ENCODE measurements around the gene PCDH7.

PCDH7 gene

DNA sequence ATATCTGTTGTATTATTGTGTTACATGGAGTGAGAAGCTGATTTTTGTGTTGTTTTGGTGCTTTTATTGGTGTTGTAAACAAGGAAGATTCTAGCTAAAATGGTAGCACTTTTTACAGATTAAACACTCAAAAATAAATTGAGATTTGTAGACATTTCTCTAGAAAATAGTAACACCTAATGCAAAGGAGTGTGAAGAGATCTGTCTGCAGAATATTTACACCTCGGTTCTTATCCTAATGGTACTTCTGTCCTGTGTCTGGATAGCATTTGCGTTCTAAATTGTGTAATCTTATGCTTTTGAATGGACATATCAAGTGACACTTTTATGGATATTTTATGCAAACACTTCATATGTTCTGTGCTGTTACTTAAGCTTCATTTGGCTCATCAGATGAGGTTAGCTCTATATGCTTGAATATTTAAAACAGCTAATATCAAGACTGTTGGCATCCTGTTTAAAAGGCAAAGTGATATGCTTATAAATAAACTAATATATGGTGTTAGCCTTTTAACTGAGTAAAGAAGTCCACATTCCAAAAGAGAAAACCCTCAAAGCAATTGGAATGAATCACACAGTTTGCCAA lies 6.0 kb downstream of the PCDH7 start:
- no peak for DNase-seq

DNA sequence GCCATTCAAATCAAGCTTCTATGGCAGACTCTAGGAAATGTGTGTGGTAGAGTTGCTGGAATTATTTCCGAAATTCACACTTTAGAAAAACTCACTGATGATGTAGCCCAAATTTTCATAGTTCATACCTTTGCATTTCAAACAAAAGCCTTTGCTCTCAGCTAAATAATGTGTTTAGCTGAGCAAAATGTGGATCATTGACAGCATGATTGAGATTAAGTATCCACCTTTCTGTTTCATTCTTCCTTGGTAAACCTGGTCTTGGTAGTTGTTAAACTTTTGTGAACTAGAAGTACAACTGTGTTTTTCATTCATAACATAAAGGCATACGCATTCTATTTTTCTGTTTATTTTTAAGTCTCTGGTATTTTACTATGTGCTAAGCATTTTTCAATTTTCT lies 7.2 kb downstream of the PCDH7 start:
- no peak for DNase-seq

GRCh38 chr4:30728311-30728710 lies 8.1 kb downstream of the PCDH7 start:
- no peak for DNase-seq

- no peak for DNase-seq
Measured at GRCh38 chr4:30743897-30744296, 23.7 kb downstream of the PCDH7 start.

GRCh38 chr4:30744386-30744785 lies 24.2 kb downstream of the PCDH7 start:
- DNase-seq: peak; percentile 21

DNA sequence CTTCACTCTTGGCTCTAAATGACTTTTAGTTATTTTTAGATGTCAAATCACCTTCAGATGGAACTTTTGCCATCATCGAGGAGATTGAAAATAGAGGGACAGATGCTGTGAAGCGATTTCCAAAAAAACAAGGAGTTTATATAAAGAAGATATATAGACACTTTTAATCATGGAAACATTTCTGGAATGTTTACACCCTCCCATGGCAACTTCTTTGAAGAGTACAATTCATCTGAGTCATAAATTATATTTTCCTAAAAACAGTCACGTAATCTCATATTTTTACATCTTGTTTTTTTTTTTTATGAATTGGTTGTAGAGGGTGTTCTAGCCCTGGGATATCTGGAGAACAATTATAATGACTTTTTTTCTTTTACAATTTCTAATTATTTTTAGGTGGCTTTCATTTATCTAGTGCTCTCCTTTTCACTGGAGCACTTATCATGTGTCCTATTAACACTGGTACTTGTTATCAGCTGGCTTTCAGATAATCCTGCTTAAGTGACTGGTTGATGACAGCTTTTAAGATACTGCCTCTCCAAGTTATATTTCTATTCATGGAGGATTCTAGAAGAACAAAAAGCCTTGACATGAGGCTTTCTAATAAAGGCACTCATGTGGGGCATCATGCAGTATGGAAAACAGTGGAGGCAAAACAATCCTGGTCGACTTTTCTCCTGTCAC lies 24.9 kb downstream of the PCDH7 start:
- DNase-seq: peak; percentile 53

GRCh38 chr4:30746735-30747134 lies 26.6 kb downstream of the PCDH7 start:
- no peak for DNase-seq

DNA sequence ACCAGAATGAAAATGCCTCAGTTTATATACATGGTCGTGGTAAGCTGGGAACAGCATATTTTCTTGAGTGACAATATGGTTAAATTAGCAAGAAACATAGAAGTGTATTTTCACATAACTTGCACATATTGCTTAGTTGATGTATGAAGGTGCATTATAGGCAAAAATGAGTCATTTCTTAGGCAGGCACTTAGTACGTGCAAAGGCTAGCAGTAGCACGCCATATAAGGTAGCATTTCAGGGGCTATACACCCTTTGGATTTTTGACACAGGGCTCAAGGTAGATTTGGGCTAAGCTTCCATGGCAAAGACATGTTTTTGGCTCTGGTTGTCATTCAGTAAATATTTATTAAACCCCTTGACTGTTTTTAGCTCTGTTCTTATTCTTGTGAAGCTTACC lies 33.1 kb downstream of the PCDH7 start:
- DNase-seq: peak; percentile 67

DNA sequence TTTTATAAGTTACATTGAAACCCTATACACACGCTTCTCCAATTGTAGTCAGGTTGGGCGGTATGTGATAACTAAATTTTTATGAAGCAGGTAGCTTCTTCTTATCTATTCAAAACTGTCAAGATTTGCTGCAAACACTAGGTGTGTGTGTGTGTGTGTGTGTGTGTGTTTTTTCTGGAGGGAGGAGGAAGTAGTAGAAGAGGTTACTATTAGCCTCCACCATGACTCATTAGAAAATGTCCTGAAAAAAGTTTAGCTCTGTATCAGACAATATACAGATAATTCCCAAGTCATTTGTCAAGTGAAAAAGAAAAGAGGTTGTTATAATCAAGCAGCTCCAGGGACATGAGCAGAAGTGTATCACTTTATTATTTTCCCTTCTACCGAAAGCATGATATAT lies 33.9 kb downstream of the PCDH7 start:
- peak; percentile 67 for DNase-seq

DNA sequence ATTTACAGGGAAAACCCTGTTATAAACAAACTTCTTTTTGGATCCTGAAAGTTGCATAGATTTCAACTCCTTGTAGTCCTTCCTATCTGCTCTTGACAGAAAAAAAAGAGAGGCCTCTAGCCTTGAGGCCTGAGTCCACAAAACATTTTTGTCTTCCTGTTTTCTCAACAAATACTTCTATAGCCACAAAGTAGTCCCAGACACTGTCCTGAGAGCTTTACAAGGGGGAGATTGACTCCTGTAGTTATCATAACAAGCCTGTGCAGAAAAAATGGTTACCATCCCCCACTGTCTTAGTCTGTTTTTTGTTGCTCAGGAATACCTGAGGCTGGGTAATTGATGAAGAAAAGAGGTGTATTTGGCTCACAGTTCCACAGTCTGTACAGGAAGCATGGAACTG lies 35.2 kb downstream of the PCDH7 start:
- DNase-seq: peak; percentile 47

DNA sequence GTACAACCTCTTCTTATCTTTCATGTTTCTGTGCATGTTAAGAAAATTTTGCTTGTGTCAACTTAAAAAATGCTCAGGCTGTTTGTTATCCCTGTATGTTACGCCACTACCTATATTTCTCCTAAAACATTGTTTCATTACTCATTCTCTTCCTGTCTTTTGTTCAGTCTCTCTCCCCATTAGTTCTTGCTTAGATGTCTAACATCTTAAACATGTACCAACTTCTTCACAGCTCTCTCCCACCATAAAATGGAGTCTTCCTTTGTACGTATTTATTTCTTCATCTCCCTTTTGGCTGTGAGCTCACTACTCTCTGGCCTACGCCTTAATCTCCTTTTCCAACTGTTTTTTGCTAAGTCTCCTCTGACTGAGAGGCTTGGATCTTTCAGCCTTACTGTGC lies 36.4 kb downstream of the PCDH7 start:
- DNase-seq: no peak

DNA sequence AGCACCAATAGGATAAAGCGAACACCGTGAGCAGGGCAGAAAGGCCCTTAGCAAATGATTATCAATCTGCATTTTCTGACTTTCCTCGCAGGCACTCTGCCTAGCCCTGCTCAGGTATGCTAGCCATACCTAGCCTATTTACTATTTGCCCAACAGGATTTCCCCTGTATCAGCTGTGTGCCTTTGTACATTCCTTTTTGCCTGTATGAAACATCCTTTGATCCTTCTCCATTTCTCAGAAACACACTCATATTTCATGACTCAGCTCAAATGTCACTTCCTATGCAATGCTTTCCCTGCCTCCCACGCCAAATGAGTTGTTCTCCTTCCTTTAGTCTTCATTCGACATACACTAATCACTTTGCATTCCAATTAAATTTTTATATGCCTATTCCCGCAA lies 37.2 kb downstream of the PCDH7 start:
- DNase-seq: peak; percentile 92

- DNase-seq: no peak
Measured at GRCh38 chr4:30760551-30760950, 40.4 kb downstream of the PCDH7 start.

DNA sequence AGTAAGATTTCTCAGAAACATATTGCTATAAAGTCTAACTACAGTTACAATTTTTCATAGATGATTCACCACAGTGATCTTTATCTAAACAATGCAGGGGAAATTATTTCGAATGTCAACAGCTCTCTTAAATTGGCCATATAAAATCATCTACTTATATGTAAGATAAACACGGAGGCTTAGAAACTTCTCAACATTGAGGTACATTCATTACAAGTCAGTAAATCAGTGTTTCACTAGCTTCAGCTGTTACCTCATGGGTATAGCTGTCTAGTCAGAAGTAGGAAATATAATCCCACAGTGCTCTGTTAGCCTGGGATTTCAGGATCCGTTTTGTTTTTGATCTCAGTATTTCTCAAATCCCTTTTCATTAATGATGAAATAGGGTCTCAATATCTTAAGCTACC lies 43.2 kb downstream of the PCDH7 start:
- peak; percentile 72 for DNase-seq

DNA sequence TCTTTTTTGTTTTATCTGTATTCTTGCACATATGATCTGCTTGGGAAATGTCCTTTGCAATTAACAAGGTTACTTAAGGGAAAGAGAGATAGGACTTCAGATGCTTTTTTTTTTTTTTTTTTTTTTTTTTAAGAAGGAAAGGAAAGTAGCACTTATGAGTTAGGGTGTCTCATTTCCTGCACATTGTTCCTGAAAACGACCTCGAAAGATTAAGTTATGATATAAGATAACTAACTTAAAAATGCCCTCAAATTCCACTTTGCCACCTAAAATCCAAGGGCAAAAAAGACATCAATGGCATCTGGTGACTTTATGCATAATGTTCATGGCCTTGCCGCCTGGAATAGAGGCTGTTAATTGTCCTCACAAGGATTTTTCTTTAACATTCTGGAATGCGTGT lies 44.9 kb downstream of the PCDH7 start:
- DNase-seq: no peak

DNA sequence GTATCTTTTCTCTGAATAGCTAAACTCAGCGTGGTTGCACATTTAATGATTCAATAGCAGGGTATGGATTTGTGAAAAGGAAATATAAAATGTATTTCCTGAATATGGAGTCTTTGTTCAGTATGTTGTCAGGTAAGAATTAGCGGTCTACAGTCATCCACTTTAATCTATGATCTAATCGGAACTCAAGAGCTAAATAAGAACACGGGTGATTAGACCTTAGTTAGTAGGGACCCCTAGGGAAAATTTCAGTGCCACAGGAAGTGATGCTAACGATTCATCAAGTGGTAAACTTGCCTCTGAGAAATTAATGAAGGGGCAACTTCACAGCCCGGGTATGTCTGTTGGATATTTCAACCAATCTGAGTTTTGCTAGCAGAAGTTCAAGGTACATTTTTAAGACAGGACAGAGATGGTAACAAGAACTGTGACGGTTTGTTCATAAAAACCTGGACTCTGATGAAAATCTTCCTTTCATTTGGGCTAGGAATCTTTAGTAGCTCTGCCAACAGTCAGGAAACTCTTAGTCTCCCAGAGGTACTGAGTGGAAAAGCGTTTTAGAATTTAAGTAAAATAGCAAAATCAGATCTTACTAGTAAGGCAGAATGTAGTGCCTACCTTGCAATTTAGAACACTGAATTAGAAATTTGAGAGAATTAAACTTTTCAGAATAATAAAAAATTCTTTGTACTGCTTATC lies 47.1 kb downstream of the PCDH7 start:
- no peak for DNase-seq

DNA sequence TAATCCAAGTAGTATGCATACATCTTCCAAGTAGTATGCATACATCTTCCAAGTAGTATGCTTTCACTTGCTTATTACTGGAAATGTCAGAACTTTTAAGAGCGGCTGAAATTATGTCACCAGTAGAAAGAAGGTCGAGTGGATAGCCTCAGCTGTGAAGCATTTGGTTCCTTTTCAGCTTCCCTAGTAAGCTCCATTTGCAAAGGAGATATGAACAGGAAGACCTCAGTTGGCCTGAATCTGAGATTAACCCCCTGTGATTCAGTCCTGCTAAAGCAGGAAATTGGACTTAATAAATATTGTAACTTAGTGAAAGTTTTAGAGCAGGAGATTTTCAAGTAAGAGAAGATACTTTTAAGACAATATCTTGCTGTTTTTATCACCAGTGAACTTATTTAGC lies 48.1 kb downstream of the PCDH7 start:
- no peak for DNase-seq

GRCh38 chr4:30769093-30769492 lies 48.9 kb downstream of the PCDH7 start:
- no peak for DNase-seq

- peak; percentile 61 for DNase-seq
Measured at GRCh38 chr4:30770049-30770549, 49.9 kb downstream of the PCDH7 start.

DNA sequence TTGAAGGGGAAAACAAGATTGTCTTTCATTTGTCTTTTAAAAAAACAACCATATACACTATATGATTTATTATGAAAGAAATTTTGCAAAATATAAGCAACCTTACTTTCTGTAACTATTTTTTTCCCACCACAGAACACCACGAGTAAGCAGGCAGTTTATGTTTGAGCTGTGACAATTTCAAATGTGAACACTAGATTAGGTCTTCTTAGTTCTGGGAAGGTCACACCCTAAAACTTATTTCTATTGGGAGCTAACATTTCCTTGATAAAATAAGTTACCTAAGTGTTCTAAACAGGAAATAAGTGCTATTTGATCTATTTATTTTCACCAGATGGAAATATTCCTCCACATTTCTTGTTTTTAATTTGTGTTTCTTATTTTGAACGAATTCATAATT lies 50.6 kb downstream of the PCDH7 start:
- no peak for DNase-seq

- no peak for DNase-seq
Measured at GRCh38 chr4:30776451-30776850, 56.3 kb downstream of the PCDH7 start.

DNA sequence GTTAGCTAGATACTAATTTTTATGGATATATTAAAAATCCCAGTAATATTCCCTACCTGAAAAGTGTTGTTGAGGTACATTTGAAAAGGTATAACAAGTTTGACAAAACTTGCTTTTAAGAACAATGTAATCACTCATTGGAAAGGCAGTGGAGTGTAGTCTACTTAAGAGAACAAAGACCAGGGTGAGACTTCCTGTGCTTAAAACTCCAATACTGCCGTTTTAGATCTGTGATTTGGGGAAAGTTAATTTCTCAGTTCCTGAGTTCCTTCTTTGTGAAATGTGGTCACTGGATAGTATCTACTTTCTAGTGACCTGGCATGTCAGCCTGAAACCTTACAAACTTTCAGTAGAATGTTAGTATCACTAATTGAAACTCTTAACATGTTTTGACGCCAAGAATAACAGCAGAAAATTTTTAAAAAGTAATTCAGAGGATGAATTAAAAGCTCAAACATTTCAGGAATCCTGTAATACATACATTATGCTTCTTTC lies 56.8 kb downstream of the PCDH7 start:
- no peak for DNase-seq
